ENCODE data around the gene CAMSAP1.

DNA sequence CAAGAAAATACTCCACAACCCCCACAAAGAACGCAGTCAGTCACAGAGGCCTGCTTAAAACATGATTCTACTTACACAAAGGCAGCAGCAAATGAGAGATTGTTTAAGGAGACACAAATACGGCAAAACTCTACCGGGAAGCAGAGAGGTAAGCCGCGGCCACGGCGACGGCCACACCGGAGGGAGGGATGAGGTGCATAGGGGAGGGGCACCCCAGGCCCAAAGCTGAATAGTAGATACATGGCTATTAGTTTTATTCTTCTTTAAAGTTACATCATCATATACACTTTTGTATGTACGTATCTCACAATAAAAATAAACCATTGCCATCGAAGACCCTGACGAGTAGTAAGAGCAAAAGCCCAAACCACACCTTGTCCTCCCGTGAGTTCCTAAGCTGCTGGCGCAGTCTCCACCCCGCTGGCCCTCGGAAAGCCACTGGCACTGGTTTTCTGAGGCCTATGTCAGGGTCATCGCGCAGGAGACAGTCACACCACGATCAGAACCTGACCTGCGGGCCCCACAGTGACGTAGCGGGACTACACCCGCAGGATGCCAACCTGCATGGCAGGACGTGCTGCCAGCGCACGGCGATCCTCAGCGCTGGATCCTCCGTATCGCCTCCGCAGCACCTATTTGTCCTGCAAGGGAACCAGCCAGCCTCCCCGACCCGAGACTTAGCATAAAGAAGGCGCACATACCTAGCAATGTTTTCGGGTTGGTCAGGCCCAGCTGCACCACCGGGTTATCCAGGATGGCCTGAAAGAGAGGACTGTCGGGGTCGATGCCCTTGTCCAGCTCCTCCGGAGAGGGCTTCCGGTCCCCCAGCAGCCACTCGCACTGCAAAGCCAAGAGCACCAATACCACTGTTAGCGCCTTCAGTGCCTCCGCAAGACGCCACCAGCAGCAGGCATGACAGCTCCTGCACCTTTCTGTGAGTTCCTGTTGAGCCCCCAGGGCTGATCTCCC, 30.5 kb upstream of the CAMSAP1 start:
- TF ChIP-seq, protein P1, sequence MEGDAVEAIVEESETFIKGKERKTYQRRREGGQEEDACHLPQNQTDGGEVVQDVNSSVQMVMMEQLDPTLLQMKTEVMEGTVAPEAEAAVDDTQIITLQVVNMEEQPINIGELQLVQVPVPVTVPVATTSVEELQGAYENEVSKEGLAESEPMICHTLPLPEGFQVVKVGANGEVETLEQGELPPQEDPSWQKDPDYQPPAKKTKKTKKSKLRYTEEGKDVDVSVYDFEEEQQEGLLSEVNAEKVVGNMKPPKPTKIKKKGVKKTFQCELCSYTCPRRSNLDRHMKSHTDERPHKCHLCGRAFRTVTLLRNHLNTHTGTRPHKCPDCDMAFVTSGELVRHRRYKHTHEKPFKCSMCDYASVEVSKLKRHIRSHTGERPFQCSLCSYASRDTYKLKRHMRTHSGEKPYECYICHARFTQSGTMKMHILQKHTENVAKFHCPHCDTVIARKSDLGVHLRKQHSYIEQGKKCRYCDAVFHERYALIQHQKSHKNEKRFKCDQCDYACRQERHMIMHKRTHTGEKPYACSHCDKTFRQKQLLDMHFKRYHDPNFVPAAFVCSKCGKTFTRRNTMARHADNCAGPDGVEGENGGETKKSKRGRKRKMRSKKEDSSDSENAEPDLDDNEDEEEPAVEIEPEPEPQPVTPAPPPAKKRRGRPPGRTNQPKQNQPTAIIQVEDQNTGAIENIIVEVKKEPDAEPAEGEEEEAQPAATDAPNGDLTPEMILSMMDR (IDR thresholded peaks at IDR 0.05), result no peak
- TF ChIP-seq POLR2A (IDR thresholded peaks at IDR 0.05), result no peak
